Panc1 (cell line): ENCODE results near the gene HHIP. TPM values are rescaled to one million over a fixed set of nuclear protein-coding genes. Genes with fewer than 3 reads are reported as not detected.

Experiments used
- ATAC-seq: fragments of 200-7000 bp; cut with Tn5 transposase; 2 replicates; pipeline ENCODE4 v1.9.1; 2020; ENCODE audit warnings: mild to moderate bottlenecking, moderate library complexity
- BruUV-seq: library from RNA; stranded (reverse); fragments of 400-500 nt; replicated peaks from 2 replicates; lab custom pipeline; 2021; lab: Mats Ljungman, UMichigan
- CTCF ChIA-PET: fragments of 300-600 bp; sonication (Branson Sonifier 250); formaldehyde crosslinking; loops from one replicate; lab custom pipeline; 2022; ENCODE audit warnings: antibody characterized with exemption; lab: Charles Lee
- POLR2A ChIA-PET: fragments of 300-600 bp; sonication (Branson Sonifier 250); formaldehyde crosslinking; loops from one replicate; lab custom pipeline; 2022; ENCODE audit warnings: antibody characterized with exemption; lab: Charles Lee
- DNase-seq: peaks from one replicate; pipeline ENCODE4 v3.0.0-alpha.2; 2010; ENCODE audit warnings: low read depth, low spot score
- H3K27ac ChIP-seq: 2 replicates; pipeline ENCODE4 v1.5.1; 2011; ENCODE audit warnings: mild to moderate bottlenecking, low read length, inconsistent platforms
- H3K27me3 ChIP-seq: fragments of 200-500 bp; sonication (Bioruptor generic); 2 replicates; pipeline ENCODE4 v1.6.0; 2014; ENCODE audit warnings: low read length, inconsistent platforms; ENCODE audit not compliant: control insufficient read depth, insufficient read depth
- H3K36me3 ChIP-seq: fragments of 200-500 bp; sonication (Bioruptor generic); 2 replicates; pipeline ENCODE4 v1.5.1; 2014; ENCODE audit warnings: inconsistent platforms, mild to moderate bottlenecking, low read length, moderate library complexity; ENCODE audit not compliant: control insufficient read depth, insufficient read depth
- H3K4me1 ChIP-seq: 2 replicates; pipeline ENCODE4 v1.5.1; 2011; ENCODE audit warnings: inconsistent platforms, mild to moderate bottlenecking, low read length, moderate library complexity; ENCODE audit not compliant: control insufficient read depth, insufficient read depth
- H3K4me3 ChIP-seq, 2 experiments: 2 replicates each; pipeline ENCODE4 v1.5.1; 2011 to 2012; ENCODE audit warnings: low read depth in 2 of 2, low read length in 2 of 2, mild to moderate bottlenecking in 2 of 2, inconsistent platforms in 1 of 2, moderate library complexity in 1 of 2
- H3K9me3 ChIP-seq: fragments of 200-500 bp; sonication (Bioruptor generic); 2 replicates; pipeline ENCODE4 v1.5.1; 2014; ENCODE audit warnings: low read depth, mild to moderate bottlenecking, inconsistent platforms, low read length, moderate library complexity; ENCODE audit not compliant: control insufficient read depth, insufficient read depth
- CTCF ChIP-seq: fragments of 450-650 bp; IDR thresholded peaks from 2 replicates; pipeline ENCODE4 v1.5.1; 2017; ENCODE audit warnings: mild to moderate bottlenecking
- POLR2AphosphoS5 ChIP-seq: IDR thresholded peaks from 2 replicates; pipeline ENCODE4 v1.6.1; 2012; ENCODE audit warnings: mild to moderate bottlenecking, low read depth, low read length, moderate library complexity
- REST ChIP-seq, 2 experiments: IDR thresholded peaks; 2 replicates each; pipeline ENCODE4 v1.6.1; 2011 to 2012; ENCODE audit warnings: low read depth in 2 of 2, control low read depth in 1 of 2, low read length in 1 of 2, mild to moderate bottlenecking in 1 of 2, moderate library complexity in 1 of 2; ENCODE audit not compliant: insufficient read depth in 1 of 2
- SIN3A ChIP-seq: IDR thresholded peaks from 2 replicates; pipeline ENCODE4 v1.6.1; 2012; ENCODE audit warnings: low read depth, mild to moderate bottlenecking, low read length, moderate library complexity, borderline replicate concordance; ENCODE audit not compliant: insufficient read depth
- TCF7L2 ChIP-seq: IDR thresholded peaks from 2 replicates; pipeline ENCODE4 v1.6.1; 2011; ENCODE audit warnings: mild to moderate bottlenecking, low read depth, low read length, inconsistent platforms
- in situ Hi-C: cut with HindIII; loops from 2 replicates; pipeline ENCODE4 v1.10.0; 2016; ENCODE audit warnings: low sequenced_read_pairs, low pct_unique_long_range_greater_than_20kb
- intact Hi-C: fragments of 100-400 bp; cut with micrococcal nuclease; formaldehyde crosslinking; loops from one replicate; pipeline ENCODE4 v1.10.0; 2022; ENCODE audit not compliant: unreplicated experiment
- total RNA-seq: library from RNA; stranded (reverse); gene quantifications from one replicate; pipeline ENCODE4 v1.2.1, GENCODE V29; 2021; ENCODE audit not compliant: unreplicated experiment

The HHIP gene
- total RNA-seq, 1 experiment from 2014 or later: 0.08 TPM

- intact Hi-C loops: no loop called here
- TF ChIP-seq CTCF (no peak), POLR2AphosphoS5 (no peak), TCF7L2 (no peak), SIN3A (no peak), REST (IDR thresholded peaks at IDR 0.05; ENCODE audit: insufficient read depth in 1 of 2, low read depth in 2 of 2, low read length in 1 of 2) (no peak)
- CTCF ChIA-PET: no interaction called here
- Histone ChIP-seq H3K9me3 (no peaks in the 10 kb centered on the region), H3K27ac (no peak overlapping the region), H3K27me3 (no peaks in the 10 kb centered on the region), H3K4me1 (no peaks in the 10 kb centered on the region), H3K4me3 (no peak overlapping the region), H3K36me3 (no peaks in the 10 kb centered on the region)
- in situ Hi-C loops: no loop called here
- ATAC-seq (no peak), DNase-seq (no peak)
- no TSS peak for BruUV-seq
- POLR2A ChIA-PET: no interaction called here
Observed at GRCh38 chr4:144740316-144740715, 94.4 kb downstream of the HHIP start.

GRCh38 chr4:144748814-144749555 is 103.0 kb downstream of the HHIP start:
- Histone ChIP-seq H3K36me3 (no peaks in the 10 kb centered on the region), H3K27ac (no peak overlapping the region), H3K9me3 (no peaks in the 10 kb centered on the region), H3K27me3 (no peaks in the 10 kb centered on the region), H3K4me3 (no peak overlapping the region), H3K4me1 (no peaks in the 10 kb centered on the region)
- TF ChIP-seq SIN3A: no peak
- TF ChIP-seq POLR2AphosphoS5: no peak
- TF ChIP-seq CTCF: no peak
- TF ChIP-seq REST (IDR thresholded peaks at IDR 0.05; ENCODE audit: insufficient read depth in 1 of 2, low read depth in 2 of 2, low read length in 1 of 2): no peak
- TF ChIP-seq TCF7L2: no peak
- ATAC-seq (no peak), DNase-seq (no peak)
- no TSS peak for BruUV-seq
- in situ Hi-C loops: no loop called here
- intact Hi-C loops: no loop called here
- ChIA-PET CTCF (interaction anchor here (0.5 kb wide), 1 partner anchor 504 kb away, joined by 5 read pairs; no protein-coding TSS in a partner anchor), POLR2A (no interaction called here)
